ENCODE data around the gene SMOC2.

- TF ChIP-seq, protein P1, sequence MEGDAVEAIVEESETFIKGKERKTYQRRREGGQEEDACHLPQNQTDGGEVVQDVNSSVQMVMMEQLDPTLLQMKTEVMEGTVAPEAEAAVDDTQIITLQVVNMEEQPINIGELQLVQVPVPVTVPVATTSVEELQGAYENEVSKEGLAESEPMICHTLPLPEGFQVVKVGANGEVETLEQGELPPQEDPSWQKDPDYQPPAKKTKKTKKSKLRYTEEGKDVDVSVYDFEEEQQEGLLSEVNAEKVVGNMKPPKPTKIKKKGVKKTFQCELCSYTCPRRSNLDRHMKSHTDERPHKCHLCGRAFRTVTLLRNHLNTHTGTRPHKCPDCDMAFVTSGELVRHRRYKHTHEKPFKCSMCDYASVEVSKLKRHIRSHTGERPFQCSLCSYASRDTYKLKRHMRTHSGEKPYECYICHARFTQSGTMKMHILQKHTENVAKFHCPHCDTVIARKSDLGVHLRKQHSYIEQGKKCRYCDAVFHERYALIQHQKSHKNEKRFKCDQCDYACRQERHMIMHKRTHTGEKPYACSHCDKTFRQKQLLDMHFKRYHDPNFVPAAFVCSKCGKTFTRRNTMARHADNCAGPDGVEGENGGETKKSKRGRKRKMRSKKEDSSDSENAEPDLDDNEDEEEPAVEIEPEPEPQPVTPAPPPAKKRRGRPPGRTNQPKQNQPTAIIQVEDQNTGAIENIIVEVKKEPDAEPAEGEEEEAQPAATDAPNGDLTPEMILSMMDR (IDR thresholded peaks at IDR 0.05; ENCODE audit: poor library complexity, severe bottlenecking), result no peak
- TF ChIP-seq EP300 (conservative IDR thresholded peaks at IDR 0.05; ENCODE audit: poor library complexity, severe bottlenecking), result no peak
- TF ChIP-seq RAD21 (conservative IDR thresholded peaks at IDR 0.05), result no peak
- TF ChIP-seq MXI1 (conservative IDR thresholded peaks at IDR 0.05; ENCODE audit: poor library complexity, severe bottlenecking), result no peak
Observed at GRCh38 chr6:168479421-168479820, 38.4 kb downstream of the SMOC2 start.
